Erythroblast (primary cell): ENCODE data around the gene TRIM7.

Source experiments
- GATA1 ChIP-seq: IDR thresholded peaks from 2 replicates; pipeline ENCODE4 v1.6.1; 2011; ENCODE audit warnings: low read depth, mild to moderate bottlenecking, control low read depth, low read length, moderate library complexity
- POLR2A ChIP-seq: IDR thresholded peaks from 2 replicates; pipeline ENCODE4 v1.6.1; 2011; ENCODE audit warnings: mild to moderate bottlenecking, low read length

GRCh38 chr5:181217803-181218062 is 12.7 kb upstream of the TRIM7 start:
- TF ChIP-seq POLR2A: no peak
- no peak for TF ChIP-seq GATA1
